Right lobe of liver (tissue), 4 donors: ENCODE data around the gene PSMG3.

ENCODE experiments used
- CTCF ChIP-seq, 4 donors: fragments of 200-600 bp in 3 of 4; fragments of 450-650 bp in 1 of 4; IDR thresholded peaks; one replicate each; pipeline versions ENCODE4 v1.5.1 to v1.8.0; 2016 to 2022; ENCODE audit warnings: antibody characterized with exemption in 4 of 4, mild to moderate bottlenecking in 2 of 4
- POLR2A ChIP-seq: fragments of 450-650 bp; IDR thresholded peaks from one replicate; pipeline ENCODE4 v1.6.1; 2017; ENCODE audit warnings: antibody characterized with exemption, mild to moderate bottlenecking
- donor health status: DM: no; HTN: no; CAD: no.
- donor health status: DM: no; HTN: no; CAD: no.
- donor health status: DM: no; HTN: yes; CAD: no.

DNA sequence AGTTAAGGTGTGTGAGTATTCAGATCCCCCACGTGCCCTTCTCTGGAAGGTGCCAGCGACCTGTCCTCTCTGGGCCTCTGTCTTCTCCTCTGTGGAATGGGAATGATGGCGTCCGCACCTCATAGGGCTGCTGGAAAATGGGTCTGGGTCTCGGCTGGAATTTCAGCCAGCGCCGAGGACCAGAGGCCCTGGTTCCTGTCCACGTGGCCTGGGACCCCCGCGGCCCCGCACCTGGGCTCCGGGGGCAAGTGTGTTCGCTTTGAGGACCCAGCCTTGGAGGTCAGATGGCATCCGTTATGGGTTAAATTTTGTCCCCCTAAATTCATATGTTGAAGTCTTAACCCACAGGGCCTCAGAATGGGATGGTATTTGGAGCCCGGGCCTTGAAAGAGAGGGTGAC is 32.6 kb upstream of the PSMG3 start:
- TF ChIP-seq CTCF (IDR thresholded peaks at IDR 0.05) (no peak), POLR2A (no peak)
